Caco-2 (cell line): ENCODE data around the gene EVC2. TPM values are rescaled to one million over a fixed set of nuclear protein-coding genes. Genes with fewer than 3 reads are reported as not detected.

ENCODE experiments used
- BruUV-seq: library from RNA; stranded (reverse); fragments of 400-500 nt; replicated peaks from 2 replicates; lab custom pipeline; 2021; lab: Mats Ljungman, UMichigan
- CTCF ChIA-PET: fragments of 300-600 bp; sonication (Branson Sonifier 250); formaldehyde crosslinking; loops from one replicate; lab custom pipeline; 2022; ENCODE audit warnings: antibody characterized with exemption; lab: Charles Lee
- POLR2A ChIA-PET: fragments of 300-600 bp; sonication (Branson Sonifier 250); formaldehyde crosslinking; loops from one replicate; lab custom pipeline; 2022; ENCODE audit warnings: antibody characterized with exemption; lab: Charles Lee
- DNase-seq, 2 experiments: peaks; one replicate each; pipeline versions ENCODE4 v3.0.0 to v3.0.0-alpha.2; 2020 to 2022
- H3K27me3 ChIP-seq: replicated peaks from 2 replicates; pipeline ENCODE4 v1.6.0; 2011; ENCODE audit warnings: low read length; ENCODE audit not compliant: control insufficient read depth, insufficient read depth
- H3K36me3 ChIP-seq: 2 replicates; pipeline ENCODE4 v1.5.1; 2011; ENCODE audit warnings: low read length; ENCODE audit not compliant: control insufficient read depth, insufficient read depth
- H3K4me1 ChIP-seq: fragments of 250-450 bp; sonication (Bioruptor Pico); 2 replicates; pipeline ENCODE4 v1.5.1; 2020; ENCODE audit warnings: mild to moderate bottlenecking
- H3K4me3 ChIP-seq: 2 replicates; pipeline ENCODE4 v1.5.1; 2011; ENCODE audit warnings: low read depth, mild to moderate bottlenecking, control low read depth, low read length
- H3K9me3 ChIP-seq: fragments of 250-450 bp; sonication (Bioruptor Pico); 2 replicates; pipeline ENCODE4 v1.5.1; 2020; ENCODE audit warnings: mild to moderate bottlenecking, moderate library complexity
- H3K27ac Mint-ChIP-seq: one replicate; pipeline ENCODE4 v1.8.0; 2022; ENCODE audit warnings: mixed read lengths; ENCODE audit not compliant: unreplicated experiment
- H3K27me3 Mint-ChIP-seq: one replicate; pipeline ENCODE4 v1.8.0; 2022; ENCODE audit warnings: mixed read lengths; ENCODE audit not compliant: insufficient read depth, unreplicated experiment
- H3K36me3 Mint-ChIP-seq: one replicate; pipeline ENCODE4 v1.8.0; 2022; ENCODE audit warnings: mild to moderate bottlenecking, mixed read lengths; ENCODE audit not compliant: insufficient read depth, unreplicated experiment
- H3K4me1 Mint-ChIP-seq: one replicate; pipeline ENCODE4 v1.8.0; 2022; ENCODE audit warnings: low read depth, mixed read lengths; ENCODE audit not compliant: unreplicated experiment
- H3K4me3 Mint-ChIP-seq: one replicate; pipeline ENCODE4 v1.8.0; 2022; ENCODE audit warnings: mild to moderate bottlenecking, moderate library complexity, mixed read lengths; ENCODE audit not compliant: unreplicated experiment
- H3K9me3 Mint-ChIP-seq: one replicate; pipeline ENCODE4 v1.8.0; 2022; ENCODE audit warnings: mixed read lengths; ENCODE audit not compliant: unreplicated experiment
- CTCF ChIP-seq, 2 experiments: fragments of 200-600 bp in 1 of 2; IDR thresholded peaks; 1 replicate in 1 of 2; 2 replicates in 1 of 2; pipeline versions ENCODE4 v1.5.1 to v1.8.0; 2011 to 2022; ENCODE audit warnings: antibody characterized with exemption in 1 of 2, control low read depth in 1 of 2, inconsistent platforms in 1 of 2, low read depth in 1 of 2, low read length in 1 of 2, mild to moderate bottlenecking in 1 of 2, moderate library complexity in 1 of 2; ENCODE audit not compliant: insufficient read depth in 1 of 2, severe bottlenecking in 1 of 2, unreplicated experiment in 1 of 2
- intact Hi-C: fragments of 100-400 bp; cut with micrococcal nuclease; formaldehyde crosslinking; loops from one replicate; pipeline ENCODE4 v1.10.0; 2022; ENCODE audit not compliant: unreplicated experiment
- total RNA-seq: library from RNA; stranded (reverse); gene quantifications from 2 replicates; pipeline ENCODE4 v1.2.3, GENCODE V29; 2022

EVC2 gene
- total RNA-seq, 1 experiment from 2014 or later, result not detected

- H3K4me1 ChIP-seq, result no peaks in the 10 kb centered on the region
- Mint-ChIP-seq H3K27me3 (peaks cover 6% of the 10 kb centered on the region), H3K27ac (no peak overlapping the region), H3K9me3 (no peaks in the 10 kb centered on the region), H3K4me1 (no peaks in the 10 kb centered on the region), H3K4me3 (no peak overlapping the region), H3K36me3 (no peaks in the 10 kb centered on the region)
- H3K36me3 ChIP-seq, result no peaks in the 10 kb centered on the region
- BruUV-seq, result no TSS peak
- H3K4me3 ChIP-seq, result no peak overlapping the region
- no peaks in the 10 kb centered on the region for H3K27me3 ChIP-seq
- DNase-seq, result no peak
- ChIA-PET CTCF (no interaction called here), POLR2A (no interaction called here)
- no peaks in the 10 kb centered on the region for H3K9me3 ChIP-seq
- TF ChIP-seq CTCF (IDR thresholded peaks at IDR 0.05; ENCODE audit: insufficient read depth in 1 of 2, low read depth in 1 of 2, low read length in 1 of 2, severe bottlenecking in 1 of 2, unreplicated experiment in 1 of 2), result peak in 1 of 2 experiments; percentile 2
- intact Hi-C loops, result no loop called here
Observed at GRCh38 chr4:5750946-5751665, 42.7 kb upstream of the EVC2 start.

DNA sequence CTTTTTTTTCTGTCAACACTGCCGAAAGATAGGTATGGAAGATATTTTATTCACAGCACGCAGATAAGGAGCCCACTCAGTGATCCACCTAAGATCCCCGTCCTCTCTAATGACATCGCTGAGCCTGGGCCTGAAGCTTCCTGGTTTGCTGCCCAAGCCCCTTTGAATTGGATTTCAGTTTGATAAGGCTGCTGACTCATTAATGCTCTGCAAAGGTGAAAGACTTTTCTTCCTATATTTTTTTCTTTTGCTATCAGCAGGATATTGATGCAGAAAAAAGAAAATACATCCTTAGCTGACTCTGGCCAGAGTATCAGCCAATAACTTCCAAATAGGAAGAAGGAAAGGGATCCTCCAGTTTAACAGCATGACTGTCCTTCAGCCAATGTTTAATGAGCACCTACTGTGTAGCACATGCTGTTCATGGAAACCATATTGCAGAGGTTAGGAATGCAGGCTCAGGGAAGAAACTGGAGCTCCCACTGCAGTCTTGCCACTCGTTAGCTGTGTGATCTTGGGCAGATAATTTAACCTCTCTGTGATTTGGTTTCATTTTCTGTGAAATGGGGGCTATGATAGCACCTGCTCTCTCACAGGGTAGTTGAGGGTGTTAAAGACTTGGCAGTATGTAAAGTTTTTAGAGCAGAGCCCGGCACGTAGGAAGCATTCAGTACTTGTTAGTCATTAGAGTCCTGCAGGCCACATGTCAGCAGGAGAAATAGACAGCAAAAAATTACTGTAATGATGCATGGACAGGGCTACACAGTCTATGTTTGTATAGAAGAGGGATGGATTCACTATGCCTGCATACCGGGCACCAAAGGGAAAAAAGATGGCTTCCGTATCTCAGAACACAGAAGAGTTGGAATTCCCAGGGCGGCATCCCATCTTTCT is 41.9 kb upstream of the EVC2 start:
- Histone ChIP-seq H3K36me3 (no peaks in the 10 kb centered on the region), H3K4me1 (no peaks in the 10 kb centered on the region), H3K4me3 (no peak overlapping the region), H3K27me3 (no peaks in the 10 kb centered on the region), H3K9me3 (no peaks in the 10 kb centered on the region)
- CTCF ChIA-PET, result no interaction called here
- Mint-ChIP-seq H3K36me3 (no peaks in the 10 kb centered on the region), H3K27me3 (peaks cover 11% of the 10 kb centered on the region), H3K4me1 (no peaks in the 10 kb centered on the region), H3K4me3 (no peak overlapping the region), H3K9me3 (no peaks in the 10 kb centered on the region), H3K27ac (no peak overlapping the region)
- DNase-seq, result no peak
- BruUV-seq, result no TSS peak
- no peak for TF ChIP-seq CTCF (IDR thresholded peaks at IDR 0.05; ENCODE audit: insufficient read depth in 1 of 2, low read depth in 1 of 2, low read length in 1 of 2, severe bottlenecking in 1 of 2, unreplicated experiment in 1 of 2)
- POLR2A ChIA-PET, result no interaction called here
- intact Hi-C loops, result no loop called here

- no peak for TF ChIP-seq CTCF (IDR thresholded peaks at IDR 0.05; ENCODE audit: insufficient read depth in 1 of 2, low read depth in 1 of 2, low read length in 1 of 2, severe bottlenecking in 1 of 2, unreplicated experiment in 1 of 2)
- H3K9me3 ChIP-seq, result no peaks in the 10 kb centered on the region
- DNase-seq, result no peak
- no peak overlapping the region for H3K27ac Mint-ChIP-seq
- no TSS peak for BruUV-seq
- ChIA-PET CTCF (no interaction called here), POLR2A (no interaction called here)
- no peak overlapping the region for H3K4me3 Mint-ChIP-seq
- no peaks in the 10 kb centered on the region for H3K36me3 Mint-ChIP-seq
- H3K27me3 Mint-ChIP-seq, result peaks cover 11% of the 10 kb centered on the region
- H3K9me3 Mint-ChIP-seq, result no peaks in the 10 kb centered on the region
- H3K36me3 ChIP-seq, result no peaks in the 10 kb centered on the region
- H3K4me1 ChIP-seq, result no peaks in the 10 kb centered on the region
- intact Hi-C loops, result no loop called here
- H3K4me1 Mint-ChIP-seq, result no peaks in the 10 kb centered on the region
- H3K4me3 ChIP-seq, result no peak overlapping the region
- no peaks in the 10 kb centered on the region for H3K27me3 ChIP-seq
Observed at GRCh38 chr4:5749568-5749967, 41.2 kb upstream of the EVC2 start.
